ENCODE measurements around the gene ABCC6.

- TF ChIP-seq, protein P1, sequence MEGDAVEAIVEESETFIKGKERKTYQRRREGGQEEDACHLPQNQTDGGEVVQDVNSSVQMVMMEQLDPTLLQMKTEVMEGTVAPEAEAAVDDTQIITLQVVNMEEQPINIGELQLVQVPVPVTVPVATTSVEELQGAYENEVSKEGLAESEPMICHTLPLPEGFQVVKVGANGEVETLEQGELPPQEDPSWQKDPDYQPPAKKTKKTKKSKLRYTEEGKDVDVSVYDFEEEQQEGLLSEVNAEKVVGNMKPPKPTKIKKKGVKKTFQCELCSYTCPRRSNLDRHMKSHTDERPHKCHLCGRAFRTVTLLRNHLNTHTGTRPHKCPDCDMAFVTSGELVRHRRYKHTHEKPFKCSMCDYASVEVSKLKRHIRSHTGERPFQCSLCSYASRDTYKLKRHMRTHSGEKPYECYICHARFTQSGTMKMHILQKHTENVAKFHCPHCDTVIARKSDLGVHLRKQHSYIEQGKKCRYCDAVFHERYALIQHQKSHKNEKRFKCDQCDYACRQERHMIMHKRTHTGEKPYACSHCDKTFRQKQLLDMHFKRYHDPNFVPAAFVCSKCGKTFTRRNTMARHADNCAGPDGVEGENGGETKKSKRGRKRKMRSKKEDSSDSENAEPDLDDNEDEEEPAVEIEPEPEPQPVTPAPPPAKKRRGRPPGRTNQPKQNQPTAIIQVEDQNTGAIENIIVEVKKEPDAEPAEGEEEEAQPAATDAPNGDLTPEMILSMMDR (IDR thresholded peaks at IDR 0.05; ENCODE audit: insufficient read depth, low read length), result no peak
- TF ChIP-seq, protein P2, sequence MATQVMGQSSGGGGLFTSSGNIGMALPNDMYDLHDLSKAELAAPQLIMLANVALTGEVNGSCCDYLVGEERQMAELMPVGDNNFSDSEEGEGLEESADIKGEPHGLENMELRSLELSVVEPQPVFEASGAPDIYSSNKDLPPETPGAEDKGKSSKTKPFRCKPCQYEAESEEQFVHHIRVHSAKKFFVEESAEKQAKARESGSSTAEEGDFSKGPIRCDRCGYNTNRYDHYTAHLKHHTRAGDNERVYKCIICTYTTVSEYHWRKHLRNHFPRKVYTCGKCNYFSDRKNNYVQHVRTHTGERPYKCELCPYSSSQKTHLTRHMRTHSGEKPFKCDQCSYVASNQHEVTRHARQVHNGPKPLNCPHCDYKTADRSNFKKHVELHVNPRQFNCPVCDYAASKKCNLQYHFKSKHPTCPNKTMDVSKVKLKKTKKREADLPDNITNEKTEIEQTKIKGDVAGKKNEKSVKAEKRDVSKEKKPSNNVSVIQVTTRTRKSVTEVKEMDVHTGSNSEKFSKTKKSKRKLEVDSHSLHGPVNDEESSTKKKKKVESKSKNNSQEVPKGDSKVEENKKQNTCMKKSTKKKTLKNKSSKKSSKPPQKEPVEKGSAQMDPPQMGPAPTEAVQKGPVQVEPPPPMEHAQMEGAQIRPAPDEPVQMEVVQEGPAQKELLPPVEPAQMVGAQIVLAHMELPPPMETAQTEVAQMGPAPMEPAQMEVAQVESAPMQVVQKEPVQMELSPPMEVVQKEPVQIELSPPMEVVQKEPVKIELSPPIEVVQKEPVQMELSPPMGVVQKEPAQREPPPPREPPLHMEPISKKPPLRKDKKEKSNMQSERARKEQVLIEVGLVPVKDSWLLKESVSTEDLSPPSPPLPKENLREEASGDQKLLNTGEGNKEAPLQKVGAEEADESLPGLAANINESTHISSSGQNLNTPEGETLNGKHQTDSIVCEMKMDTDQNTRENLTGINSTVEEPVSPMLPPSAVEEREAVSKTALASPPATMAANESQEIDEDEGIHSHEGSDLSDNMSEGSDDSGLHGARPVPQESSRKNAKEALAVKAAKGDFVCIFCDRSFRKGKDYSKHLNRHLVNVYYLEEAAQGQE (IDR thresholded peaks at IDR 0.05; ENCODE audit: insufficient replicate concordance, low read depth), result no peak
- no peak for TF ChIP-seq GABPA (IDR thresholded peaks at IDR 0.05; ENCODE audit: low read depth)
Observed at GRCh38 chr16:16124438-16124837, 98.9 kb downstream of the ABCC6 start.
